ENCODE data around the gene GMEB2.
"Not testable (repeated sequence)": the region's sequence is repeated elsewhere in the genome, so short reads cannot be mapped to it uniquely, and the experiment has no call there.

Gene GMEB2

DNA sequence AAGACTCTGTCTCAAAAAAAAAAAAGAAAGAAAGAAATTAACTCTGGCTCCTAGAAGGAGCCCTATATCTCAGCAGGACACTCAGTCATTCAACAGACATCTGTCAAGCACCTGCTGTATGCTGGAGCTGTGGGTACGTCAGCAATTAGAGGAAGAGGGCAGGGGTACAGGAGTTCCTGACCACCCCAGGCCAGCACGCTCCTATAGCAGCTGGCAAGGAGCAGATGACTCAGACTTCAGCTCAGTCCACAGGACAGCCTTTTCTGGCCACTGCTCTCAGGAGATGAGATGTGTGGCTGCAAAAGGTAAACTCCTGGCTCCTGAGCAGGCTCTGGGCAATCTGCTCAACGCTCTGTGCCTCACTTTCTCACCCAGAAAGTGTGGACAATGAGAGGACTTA, 29.6 kb upstream of the GMEB2 start:
- DNase-seq, result no peak

DNA sequence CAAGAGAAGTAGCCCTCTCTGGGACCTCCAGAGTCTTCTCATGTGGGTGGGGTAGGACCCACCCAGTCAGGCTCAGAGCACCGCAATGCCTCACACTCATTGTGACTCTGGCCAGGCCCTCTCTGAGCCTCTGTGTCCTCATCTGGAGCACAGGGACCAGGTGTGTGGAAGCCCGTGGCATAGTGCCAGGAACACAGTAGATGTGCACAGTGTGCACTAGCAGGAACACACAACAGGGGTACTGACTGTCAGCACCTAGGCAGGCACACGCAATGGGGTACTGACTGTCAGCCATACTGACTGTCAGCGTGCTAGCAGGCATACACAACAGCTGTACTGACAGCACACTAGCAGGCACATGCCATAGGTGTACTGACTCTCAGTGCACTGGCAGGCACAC, 28.3 kb upstream of the GMEB2 start:
- peak; percentile 72 for DNase-seq

DNA sequence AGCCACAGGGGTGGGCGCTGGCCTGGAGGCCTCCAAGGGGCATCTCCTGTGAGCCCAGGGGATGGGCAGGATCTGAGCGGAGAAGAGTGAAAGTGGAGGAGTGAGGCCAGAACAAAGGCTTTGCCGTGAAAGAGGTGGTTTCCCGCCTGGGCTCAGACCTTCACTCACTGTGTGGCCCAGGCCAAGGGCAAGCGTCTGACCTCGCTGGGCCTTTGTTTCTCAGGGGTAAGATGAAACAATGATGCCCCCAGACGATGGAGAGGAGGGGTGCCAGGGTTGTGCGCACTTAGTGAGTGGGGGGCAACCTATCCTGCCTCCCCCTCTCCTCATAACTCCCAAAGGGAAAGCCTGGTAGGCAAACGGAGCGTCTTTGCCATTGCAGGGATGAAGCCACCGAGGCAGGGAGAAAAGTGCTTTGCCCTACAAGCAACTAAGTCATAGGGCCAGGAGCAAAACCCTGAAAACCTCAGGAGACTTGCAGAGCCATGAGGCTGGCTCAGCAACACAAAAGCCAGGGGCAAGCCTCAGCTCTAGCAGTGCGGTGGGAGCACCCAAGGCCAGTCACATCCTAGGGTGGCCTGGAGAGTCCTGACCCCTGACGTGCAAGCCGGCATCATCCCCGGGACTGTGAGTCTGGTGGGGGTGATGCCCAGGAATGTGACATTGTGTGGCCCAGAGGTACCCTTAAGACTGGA, 27.2 kb upstream of the GMEB2 start:
- DNase-seq, result no peak

DNA sequence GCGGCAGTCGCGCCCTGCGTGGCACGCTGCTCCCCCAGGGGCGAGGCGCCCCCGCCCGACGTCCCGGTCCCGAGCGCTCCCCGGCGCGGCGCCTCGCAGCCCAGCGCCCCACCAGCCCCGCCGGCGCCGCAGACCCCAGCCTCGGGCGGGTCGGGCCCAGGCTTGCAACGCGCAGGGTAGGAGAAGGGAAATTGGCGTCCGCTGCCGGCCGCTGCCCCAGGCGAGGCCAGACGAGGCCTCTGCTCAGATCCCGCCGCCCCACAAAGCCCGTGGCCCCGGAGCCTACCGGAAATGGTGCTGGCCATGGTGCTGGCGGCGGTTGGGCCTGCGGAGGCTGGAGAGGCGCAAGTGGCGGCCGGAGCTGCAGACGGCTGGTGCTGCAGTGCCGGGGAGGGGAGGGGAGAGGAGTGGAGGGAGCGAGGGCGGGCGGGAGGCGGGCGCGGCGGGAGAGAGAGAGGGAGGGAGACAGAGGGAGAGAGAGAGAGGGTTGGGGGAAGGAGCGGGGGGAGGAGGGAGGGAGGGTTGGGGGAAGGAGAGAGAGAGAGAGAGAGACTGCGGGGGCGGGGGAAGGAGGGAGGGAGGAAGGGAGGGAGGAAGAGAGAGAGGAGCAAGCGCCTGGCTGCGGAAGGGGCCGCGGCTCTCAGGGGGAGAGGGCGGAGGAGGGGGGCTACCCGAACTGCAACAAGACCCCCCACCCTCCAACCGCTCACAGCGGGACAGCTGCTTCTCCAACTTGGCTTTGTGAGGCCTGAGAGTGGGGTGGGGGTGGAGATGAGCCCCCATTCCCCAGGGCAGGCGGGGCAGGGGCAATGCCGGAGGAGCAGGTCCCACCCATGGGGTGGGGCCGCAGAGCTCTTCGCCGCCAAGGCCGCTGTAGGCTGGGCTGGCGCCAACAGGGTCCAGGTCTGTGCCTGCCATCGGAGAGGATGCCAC, 26.4 kb upstream of the GMEB2 start, which contains the start of gene STMN3:
TSS of gene STMN3 (minus strand) at position 384 of the 933 bp plus-strand sequence. CDS start at position 305, 79 bp downstream.
- DNase-seq, result peak; percentile 91

DNA sequence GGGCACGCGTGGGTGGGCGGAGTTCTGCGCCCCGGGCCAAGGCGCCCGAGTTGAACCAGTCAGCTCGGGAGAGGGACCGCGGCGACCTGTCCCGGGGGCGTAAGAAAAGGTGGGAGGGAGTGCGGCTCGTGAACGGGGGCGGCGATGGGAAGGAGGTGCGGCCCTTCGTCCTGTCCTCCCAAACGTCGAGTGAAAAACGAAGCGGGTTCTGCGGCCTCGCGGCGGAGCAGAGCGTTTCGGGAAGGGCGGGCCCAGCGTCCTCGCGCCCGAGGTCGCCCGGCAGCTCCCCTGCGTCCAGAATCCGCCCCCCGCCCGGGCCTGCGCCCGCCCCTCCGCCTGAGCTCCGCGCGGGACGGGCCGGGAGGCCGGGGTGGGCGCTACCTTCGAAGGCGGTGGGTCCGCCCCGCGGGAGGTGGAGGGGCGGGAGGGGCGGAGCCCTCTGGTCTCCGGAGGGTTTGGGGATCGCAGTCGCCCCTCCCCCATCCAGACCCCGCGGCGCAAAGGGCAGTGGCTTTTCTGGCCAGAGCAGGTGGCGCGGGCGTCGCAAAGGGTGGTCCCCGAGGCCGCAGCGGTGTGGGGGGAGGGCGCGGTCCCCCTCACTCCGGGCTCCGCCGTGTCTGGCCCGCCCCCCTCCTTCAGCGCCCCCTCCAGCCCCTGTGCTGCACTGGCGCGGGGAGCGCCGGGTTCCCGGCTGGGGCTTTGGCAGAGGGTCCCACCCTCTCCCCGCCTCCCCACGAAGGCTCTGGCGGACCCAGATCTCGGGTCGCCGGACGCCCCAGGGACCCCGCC, 25.5 kb upstream of the GMEB2 start:
- peak; percentile 46 for DNase-seq

DNA sequence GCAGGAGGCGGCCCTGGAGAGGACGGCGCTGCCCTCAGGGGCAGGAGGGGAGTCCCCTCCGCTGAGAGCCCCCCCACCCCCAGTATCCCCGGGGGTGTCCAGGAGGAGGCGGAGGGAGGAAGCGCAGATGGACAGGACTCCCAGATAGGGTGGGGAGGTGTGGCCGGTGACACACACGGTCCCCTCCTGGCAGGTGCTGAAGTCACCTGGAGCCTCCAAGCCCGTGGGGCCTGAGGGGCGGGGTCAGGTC, 25.0 kb upstream of the GMEB2 start:
- DNase-seq, result peak; percentile 60

DNA sequence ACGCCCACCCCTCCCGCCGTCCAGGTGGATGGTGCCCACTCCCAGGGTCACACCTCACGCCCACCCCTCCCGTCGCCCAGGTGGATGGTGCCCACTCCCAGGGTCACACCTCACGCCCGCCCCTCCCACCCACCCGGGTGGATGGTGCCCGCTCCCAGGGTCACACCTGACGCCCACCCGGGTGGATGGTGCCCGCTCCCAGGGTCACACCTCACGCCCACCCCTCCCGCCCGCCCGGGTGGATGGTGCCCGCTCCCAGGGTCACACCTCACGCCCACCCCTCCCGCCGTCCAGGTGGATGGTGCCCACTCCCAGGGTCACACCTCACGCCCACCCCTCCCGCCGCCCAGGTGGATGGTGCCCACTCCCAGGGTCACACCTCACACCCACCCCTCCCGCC, 23.6 kb upstream of the GMEB2 start:
- not testable (repeated sequence) for DNase-seq

DNA sequence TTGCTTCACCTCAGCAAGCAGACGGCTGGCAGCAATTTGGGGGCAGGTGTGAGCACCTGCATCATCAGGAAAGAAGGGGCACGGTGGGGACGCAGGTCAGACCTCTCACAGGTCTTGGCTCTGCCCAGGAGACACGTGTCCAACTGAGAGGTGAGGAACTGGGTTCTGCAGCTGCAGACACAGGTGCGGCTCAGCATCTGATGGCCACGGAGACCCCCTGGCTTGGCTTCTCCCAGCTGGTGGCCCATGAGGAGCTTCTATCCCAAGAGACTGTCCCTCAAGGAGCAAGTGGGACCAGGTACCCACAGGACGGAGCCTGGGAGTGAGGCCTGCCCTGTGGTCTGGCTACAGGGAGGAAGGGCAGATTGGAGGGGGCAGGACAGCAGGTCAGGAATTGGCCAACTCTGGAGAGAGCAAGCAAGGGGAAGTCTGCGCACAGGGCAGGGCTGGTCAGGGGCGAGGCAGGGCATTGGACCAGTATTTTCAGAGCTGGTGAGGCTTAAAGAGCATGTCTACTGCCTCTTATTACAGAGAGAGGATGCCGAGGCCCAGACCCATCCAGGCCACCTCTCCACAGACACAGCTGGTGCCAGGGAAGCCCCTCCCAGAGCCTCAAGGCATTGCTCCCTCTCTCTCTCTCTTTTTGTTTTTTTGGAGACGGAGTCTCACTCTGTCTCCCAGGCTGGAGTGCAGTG, 22.1 kb upstream of the GMEB2 start:
- DNase-seq, result peak; percentile 89

DNA sequence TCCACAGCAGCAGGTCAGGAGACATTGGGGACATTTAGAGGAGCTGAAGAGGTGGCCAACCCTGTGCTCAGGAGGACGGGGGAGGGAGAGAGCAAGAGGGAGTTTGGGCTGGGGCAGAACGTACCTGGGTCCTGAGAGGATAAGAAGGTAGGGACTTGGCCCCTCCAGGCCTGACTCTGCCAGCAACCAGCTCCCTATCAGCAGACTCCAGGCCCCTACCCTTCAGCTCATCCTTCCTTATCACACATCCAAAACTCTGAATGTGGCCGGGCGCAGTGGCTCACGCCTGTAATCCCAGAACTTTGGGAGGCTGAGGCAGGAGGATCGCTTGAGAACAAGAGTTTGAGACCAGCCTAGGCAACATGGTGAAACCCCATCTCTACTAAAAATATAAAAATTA, 21.3 kb upstream of the GMEB2 start:
- no peak for DNase-seq

DNA sequence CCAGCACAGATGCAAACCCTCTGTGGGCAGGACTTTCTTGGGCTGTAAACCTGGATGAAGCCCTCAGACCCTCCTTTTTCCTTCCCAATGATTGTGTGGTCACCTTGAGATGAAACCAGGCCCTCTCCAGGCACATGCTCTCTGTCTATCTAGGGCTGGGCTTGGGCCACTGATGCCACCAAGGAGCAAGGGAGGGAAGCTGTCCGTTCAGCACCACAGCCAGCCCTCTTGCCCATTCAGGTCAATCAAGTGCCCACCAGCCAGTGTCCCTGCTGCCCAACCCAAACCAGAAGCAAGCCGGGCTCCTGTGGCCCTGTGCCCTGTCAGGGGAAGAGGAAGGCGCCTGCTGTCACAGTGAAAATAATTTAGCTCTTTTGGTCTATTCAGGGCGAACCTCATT, 18.3 kb upstream of the GMEB2 start:
- no peak for DNase-seq

DNA sequence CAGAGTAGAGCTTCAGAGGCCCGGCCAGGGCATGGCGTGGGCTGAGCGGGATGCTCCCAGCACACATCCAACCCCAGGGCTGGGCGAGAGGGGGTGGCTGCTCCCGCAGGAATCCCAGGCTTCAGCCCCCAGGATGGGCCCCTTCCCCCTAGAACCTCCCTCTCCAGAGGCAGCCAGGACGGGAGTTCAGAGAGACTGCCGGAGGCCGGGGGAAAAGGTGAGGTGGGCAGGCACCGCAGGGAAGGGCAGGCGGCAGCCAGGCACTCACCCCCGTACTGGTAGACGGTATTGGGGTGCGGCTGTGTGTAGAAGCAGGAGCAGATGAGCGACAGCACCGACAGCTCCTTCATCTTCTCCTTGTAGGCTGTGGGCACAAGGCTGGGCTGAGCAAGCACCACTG, 17.0 kb upstream of the GMEB2 start:
- no peak for DNase-seq

DNA sequence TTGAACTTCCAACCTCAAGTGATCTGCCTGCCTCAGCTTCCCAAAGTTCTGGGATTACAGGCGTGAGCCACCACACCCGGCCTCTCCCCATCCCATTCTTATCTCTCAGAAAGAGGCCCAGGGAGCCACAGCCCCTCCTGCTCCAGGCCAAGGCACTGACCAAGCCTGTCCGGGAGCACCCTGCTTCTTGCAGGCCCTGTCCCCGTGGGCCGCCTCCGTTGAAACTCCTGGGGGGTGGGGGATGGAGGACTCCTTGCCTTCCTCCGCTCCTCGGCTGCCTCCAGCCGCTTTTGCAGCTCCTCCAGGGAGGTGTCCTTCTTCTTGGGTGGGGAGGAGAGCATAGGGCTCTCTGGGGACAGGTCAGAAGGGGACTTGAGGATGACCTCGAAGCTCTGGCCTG, 16.6 kb upstream of the GMEB2 start:
- DNase-seq, result no peak

DNA sequence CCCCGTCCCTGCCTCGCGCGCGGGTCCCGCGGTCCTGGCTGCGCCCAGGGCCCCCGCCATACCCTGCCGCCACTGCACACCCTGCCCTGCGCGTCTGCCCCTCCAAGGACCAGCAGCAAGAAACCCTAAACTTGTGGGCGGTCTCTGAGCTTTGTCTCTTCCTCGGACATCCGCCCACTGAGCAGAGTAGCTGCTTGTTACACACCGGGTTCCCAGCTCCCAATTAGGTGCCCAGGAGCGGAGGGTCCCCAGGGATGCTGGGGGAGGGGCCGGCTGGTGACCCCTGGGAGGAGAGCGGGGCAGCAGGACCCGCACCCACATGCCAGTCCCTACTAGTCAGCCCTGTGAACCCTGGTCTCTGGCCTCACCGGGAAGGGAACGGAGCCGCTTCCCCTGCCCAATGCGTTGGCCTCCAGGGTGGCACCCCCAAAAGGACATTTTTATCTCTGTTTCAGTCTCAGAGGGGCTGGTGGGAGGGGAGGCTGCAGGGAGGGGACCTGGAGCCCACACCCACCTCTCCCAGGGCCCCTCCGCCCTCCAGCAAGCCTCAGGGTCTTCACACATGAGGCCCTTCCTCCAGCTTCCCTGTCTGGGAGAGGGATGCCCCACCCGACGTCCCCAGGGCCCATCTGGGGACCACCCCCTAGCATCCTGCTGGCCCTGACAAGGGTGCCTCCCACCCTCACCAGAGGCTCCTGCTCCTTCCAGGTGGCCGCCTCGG, 15.8 kb upstream of the GMEB2 start:
- DNase-seq, result peak; percentile 52

DNA sequence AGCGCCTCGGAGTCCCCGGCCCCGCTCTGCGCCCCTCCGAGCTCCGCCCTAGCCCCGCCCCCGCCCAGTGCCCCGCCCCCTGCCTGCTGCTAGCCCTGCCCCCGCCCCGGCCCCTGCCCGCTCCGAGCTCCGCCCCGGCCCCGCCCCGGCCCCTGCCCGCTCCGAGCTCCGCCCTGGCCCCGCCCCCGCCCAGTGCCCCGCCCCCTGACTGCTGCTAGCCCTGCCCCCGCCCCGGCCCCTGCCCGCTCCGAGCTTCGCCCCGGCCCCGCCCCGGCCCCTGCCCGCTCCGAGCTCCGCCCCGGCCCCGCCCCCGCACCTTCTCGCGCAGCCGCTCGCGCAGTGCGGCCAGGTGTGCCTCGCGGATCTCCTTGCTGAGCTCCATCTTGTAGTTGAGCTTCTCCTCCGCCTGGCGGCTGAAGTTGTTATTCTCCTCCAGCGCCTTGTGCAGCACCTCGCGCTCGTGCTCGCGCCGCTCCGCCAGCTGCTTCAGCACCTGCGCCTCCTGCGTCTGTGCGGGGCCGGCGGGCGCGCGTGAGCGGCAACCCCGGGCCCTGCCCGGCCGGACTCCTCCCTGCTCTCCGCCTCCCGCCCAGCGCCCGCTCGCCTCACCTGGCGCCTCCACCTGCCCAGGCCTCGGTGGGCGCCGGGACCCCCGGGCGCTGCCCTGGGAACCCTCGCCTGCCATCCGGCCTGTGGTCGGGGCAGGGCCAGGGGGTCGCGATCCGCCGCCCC, 15.1 kb upstream of the GMEB2 start:
- DNase-seq, result peak; percentile 97

DNA sequence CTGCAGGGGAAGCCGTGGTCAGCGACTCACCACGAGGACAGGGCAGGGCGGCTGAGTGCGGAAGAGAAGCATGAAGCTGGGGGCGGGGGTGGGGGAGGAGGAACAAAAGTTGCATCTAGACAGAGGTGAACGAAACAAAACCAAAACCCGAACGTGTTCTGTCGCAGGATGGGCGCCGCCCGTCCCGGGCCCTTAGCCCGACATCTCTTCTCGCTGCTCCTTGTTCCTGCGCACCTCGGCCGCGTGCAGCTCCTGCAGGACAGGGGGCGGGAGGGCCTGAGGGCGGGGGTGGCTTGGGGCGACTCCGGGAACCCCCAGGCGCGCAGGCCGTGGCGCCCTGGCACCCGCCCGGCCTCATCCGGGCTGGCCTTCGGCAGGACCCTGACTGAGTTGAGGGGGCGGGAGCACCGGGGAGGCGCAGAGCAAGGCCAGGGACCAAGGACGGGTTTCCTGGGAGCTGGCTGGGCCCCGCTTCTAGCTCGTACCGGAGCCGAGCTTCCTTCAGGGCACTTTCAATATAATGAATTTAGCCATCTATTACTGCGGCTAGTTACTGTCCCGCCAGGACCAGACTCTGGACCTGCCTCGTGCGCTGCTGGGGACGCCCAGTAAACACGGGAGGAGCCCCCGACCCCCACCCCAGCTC, 14.4 kb upstream of the GMEB2 start:
- peak; percentile 45 for DNase-seq

DNA sequence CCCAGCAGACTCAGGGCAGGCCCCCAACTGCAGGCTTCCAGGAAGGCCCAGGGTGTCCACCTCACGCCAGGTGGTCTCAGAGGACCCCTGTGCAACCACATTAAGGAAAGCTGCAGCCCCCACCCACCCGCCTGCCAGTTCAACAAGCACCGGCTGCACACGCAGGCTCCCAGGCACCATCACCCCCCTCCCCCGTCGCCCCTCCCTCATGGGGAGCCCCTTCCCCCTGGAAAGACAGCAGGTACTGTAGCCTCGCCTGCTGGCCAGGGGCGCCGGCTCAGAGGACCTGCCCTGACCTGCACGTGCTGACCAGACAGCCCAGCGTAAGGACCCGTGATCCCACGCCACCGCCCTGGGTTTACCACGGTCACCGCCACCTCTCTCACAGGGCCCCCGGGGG, 13.8 kb upstream of the GMEB2 start:
- DNase-seq, result not testable (repeated sequence)

DNA sequence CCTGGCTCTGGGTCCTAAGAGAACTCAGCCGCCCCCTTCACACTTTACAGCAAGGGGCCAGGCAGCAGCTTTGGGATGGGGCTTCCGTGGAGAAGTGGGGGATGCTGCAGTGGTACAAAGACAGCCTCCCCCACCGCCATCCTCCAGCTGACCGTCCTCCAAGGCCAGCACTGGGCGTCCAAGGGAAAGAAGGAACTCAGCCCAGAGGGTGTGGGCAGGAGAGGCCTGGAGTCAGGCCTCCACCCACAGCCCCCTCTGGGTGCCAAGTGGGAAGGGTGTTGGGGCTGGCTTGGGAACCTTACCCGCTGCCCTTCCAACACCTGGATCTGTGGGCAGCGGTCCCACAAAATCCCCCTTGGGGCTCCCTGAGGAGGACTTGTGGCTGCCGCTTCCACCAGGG, 13.2 kb upstream of the GMEB2 start:
- DNase-seq, result no peak

DNA sequence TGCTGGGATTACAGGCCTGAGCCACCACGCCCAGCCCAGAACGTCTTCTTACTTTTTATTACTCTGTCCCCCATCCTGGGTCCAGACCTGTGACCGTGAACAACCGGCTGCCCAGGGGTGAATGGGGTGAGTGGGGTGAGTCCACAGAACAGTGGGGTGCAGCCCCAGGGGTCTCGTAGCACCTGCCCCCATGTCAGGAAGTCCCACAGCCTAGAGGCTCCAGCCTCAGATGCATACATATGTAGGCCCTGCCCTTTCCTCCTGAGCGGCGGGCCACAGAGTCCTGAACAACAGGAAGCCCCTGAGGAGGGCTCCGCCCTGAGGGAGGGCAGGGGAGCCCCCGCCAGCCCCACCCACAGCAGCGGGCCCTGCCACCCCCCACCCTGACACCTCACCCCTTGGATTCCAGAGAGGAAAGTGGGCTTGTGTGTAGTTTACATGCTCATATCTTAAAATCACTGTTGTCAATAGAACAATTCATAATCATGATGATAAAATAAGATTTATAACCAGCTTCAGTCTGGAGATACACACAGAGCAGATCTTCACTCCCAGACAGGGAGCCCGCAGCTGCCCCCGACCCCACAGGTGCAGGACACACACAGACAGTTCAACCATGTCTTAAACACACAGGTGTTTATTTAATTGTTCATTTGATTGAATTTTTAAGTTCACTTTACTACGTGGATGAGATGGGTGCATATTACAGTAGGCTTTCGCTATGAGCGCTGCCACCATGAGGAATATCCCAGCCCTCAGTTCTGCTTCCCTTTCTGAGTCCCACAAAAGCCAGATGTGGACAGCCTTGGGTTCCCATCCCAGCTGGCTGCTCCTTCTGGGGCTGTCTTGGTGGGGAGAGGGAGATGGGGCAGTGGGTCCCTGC, 12.4 kb upstream of the GMEB2 start:
- no peak for DNase-seq

DNA sequence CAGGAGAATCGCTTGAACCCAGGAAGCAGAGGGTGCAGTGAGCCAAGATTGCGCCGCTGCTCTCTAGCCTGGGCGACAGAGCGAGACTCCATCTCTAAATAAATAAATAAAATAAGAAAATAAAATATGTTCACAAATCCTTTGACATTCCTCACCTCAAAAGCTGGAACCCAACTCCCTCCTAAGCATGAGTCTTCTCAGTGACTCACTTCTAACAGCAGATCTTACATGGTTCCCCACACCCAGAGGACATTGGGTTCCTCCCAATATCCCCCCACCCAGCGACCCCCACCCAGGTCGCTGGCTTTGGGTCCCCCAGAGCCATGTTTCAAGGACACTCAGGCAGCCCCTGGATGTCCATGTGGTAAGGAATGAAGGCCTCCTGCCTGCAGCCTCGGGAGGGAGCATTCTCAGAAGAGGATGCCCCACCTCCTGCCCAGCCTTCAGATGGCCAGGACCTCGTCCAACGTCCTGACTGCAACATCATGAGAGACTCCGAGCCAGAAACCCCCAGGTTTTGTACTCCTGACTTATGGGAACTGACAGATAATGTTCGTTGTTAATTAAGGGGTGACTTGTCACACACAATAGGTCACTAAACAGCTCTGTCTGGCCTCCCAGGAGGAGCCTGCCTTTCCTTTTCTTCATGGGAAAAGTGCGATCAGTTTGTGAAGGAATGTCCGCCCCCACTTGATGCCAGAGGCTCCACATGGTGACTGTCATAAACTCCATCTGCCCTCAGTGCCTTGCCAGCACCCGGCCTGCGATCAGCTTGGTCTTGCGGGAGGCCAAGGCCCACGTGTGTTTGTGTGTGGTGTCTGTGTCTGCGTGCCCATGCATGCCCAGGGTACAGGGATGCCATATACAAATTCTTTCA, 10.1 kb upstream of the GMEB2 start:
- no peak for DNase-seq
